ENCODE measurements around the gene ZSCAN20.

GRCh38 chr1:33425900-33426299 is 46.5 kb upstream of the ZSCAN20 start:
- TF ChIP-seq POLR2A (IDR thresholded peaks at IDR 0.05; ENCODE audit: low read depth, low read length) (no peak), POLR2AphosphoS5 (IDR thresholded peaks at IDR 0.05; ENCODE audit: low read depth, low read length) (no peak)
